Activated naive CD4-positive, alpha-beta T cell treated with anti-CD3 and anti-CD28 coated beads for 36 hours (primary cell): ENCODE data around the gene HIPK4. TPM values are rescaled to one million over a fixed set of nuclear protein-coding genes. Genes with fewer than 3 reads are reported as not detected.

Experiments
- CTCF ChIA-PET: fragments of 350-600 bp; sonication (Branson Sonifier 250); formaldehyde crosslinking; loops from one replicate; lab custom pipeline; 2021; ENCODE audit warnings: antibody characterized with exemption; lab: Charles Lee
- DNase-seq: peaks from one replicate; pipeline ENCODE4 v3.0.0-alpha.2; 2020
- H3K27ac Mint-ChIP-seq: one replicate; pipeline ENCODE4 v1.8.0; 2021; ENCODE audit warnings: mild to moderate bottlenecking, mixed read lengths
- H3K27me3 Mint-ChIP-seq: one replicate; pipeline ENCODE4 v1.8.0; 2021; ENCODE audit warnings: low read depth, mixed read lengths
- H3K36me3 Mint-ChIP-seq: one replicate; pipeline ENCODE4 v1.8.0; 2021; ENCODE audit warnings: low read depth, mixed read lengths
- H3K4me1 Mint-ChIP-seq: one replicate; pipeline ENCODE4 v1.8.0; 2021; ENCODE audit warnings: low read depth, mixed read lengths
- H3K4me3 Mint-ChIP-seq: one replicate; pipeline ENCODE4 v1.8.0; 2021; ENCODE audit warnings: mild to moderate bottlenecking, moderate library complexity, mixed read lengths
- H3K9me3 Mint-ChIP-seq: one replicate; pipeline ENCODE4 v1.8.0; 2021; ENCODE audit warnings: mixed read lengths
- intact Hi-C: fragments of 100-400 bp; cut with micrococcal nuclease; formaldehyde crosslinking; loops from one replicate; pipeline ENCODE4 v1.15.1; 2023
- total RNA-seq, 2 experiments: library from RNA; stranded (reverse); gene quantifications; one replicate each; pipeline ENCODE4 v1.2.3, GENCODE V29; 2021

Gene HIPK4
- total RNA-seq, 2 experiments from 2014 or later: not detected

DNA sequence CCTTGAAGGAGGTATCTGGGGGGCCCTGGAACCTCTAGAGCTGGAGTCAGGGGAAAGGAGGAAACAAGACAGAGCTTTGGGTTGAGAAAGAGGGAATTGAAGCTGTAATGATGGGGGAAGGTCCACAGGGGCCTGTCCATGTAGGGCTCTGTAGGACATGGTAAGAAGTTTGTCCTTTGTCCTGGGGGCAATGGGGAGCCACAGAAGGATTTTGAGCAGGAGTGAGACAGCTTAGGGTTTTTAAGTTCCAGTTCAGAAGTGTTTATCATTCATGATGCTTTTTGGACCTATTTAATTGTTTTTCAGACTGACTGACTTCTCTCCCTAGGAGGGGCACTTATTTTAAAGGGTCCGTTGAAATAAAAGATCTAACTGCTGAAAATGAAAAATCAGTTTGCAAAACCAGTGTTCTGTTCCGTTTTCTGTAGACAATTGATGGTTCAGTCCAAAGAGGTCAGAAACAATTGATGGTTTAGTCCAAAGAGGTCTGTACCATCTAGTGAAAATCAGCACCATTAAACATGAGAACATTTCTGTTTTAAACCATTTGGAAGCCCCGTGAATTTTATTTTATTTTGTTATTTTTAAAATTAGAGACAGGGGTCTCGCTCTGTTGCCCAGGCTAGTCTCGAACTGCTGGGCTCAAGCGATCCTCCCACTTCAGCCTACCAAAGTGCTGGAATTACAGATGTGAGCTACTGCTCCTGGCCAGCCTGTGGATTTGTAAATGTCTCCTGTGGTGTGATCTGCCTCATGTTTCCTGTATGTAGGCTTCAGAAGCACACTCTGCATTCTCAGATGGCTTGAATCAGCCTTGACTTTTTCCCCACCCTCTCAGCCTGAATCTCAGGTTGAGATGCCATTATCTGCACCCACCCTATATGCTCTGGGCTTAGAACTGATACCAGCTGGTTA is 33.0 kb downstream of the HIPK4 start:
- H3K4me3 Mint-ChIP-seq: no peak overlapping the region
- DNase-seq: no peak
- no peak overlapping the region for H3K27ac Mint-ChIP-seq
- peaks cover 6% of the 10 kb centered on the region for H3K4me1 Mint-ChIP-seq
- no peaks in the 10 kb centered on the region for H3K27me3 Mint-ChIP-seq
- CTCF ChIA-PET: interaction anchor here (0.7 to 1.1 kb wide), 2 partner anchors 51 to 64 kb away, joined by 3 to 11 read pairs; no protein-coding TSS in a partner anchor
- intact Hi-C loops: no loop called here
- peaks cover 4% of the 10 kb centered on the region for H3K36me3 Mint-ChIP-seq
- H3K9me3 Mint-ChIP-seq: no peaks in the 10 kb centered on the region

DNA sequence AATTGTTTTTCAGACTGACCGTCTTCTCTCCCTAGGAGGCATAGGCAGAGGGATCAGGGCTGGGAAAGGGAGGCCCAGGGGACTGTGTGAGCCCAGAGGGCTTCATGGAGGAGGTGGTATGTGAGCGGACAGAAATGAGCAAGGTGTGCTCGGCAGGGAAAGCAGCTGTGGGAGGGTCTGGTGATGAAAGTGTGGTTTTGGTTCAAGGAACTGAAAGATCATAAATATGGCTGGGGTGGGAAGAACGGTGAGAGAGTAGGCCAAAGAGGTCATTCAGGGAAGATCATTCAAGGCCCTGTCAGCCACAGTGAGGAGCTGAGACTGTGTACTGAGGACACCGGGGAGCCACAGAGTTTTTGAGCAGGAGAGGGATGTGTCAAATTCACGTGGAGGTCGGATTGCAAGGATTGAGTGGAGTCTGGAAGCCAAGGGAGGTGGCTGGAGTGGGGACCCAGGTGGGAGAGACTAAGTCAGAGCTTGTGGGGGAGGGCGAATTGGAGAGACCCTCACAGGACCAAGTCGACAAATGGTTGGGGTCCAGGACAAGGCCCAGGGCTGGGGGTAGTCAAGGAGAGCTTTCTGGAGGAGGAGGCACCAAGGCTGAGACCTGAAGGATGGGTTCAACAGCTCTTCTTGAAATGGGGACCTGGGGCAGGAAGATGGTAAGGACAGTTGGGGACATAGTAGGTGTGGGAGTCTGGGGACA is 33.9 kb downstream of the HIPK4 start:
- H3K4me3 Mint-ChIP-seq: no peak overlapping the region
- H3K36me3 Mint-ChIP-seq: peaks cover 5% of the 10 kb centered on the region
- intact Hi-C loops: no loop called here
- H3K9me3 Mint-ChIP-seq: no peaks in the 10 kb centered on the region
- CTCF ChIA-PET: interaction anchor here (1.1 to 2.1 kb wide), 2 partner anchors 51 to 64 kb away, joined by 7 to 11 read pairs; no protein-coding TSS in a partner anchor
- H3K27ac Mint-ChIP-seq: no peak overlapping the region
- DNase-seq: no peak
- H3K27me3 Mint-ChIP-seq: no peaks in the 10 kb centered on the region
- H3K4me1 Mint-ChIP-seq: peaks cover 10% of the 10 kb centered on the region

DNA sequence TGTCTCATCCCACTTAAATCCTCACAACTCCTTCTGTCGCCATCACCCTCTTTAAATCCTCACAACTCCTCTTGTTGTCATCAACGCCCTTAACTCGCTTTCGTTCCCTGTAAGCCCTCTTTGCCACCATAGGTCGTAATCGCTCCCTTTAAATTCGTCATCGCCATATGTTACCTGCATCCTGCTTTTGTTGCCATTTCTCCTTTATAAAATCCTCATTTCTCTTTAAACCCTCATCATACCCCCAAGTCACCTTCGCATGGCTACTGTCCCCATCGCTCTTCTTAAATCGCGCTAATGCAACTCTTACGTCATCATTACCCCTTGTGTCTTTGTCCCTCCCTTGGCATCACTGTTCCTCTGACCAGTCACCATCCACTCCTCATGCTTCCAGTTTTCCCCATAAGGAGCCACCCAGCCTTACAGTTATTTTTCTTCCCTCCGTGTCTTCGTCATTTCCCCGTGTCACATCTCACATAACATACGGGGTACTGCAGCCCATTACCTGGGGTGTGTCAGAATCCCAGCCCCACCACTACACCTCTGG is 40.9 kb downstream of the HIPK4 start:
- H3K36me3 Mint-ChIP-seq: peaks cover 1% of the 10 kb centered on the region
- H3K4me1 Mint-ChIP-seq: peaks cover 29% of the 10 kb centered on the region
- H3K27me3 Mint-ChIP-seq: no peaks in the 10 kb centered on the region
- no peaks in the 10 kb centered on the region for H3K9me3 Mint-ChIP-seq
- H3K4me3 Mint-ChIP-seq: peak overlapping the region; percentile 89
- peak overlapping the region; percentile 69 for H3K27ac Mint-ChIP-seq
- CTCF ChIA-PET: no interaction called here
- DNase-seq: peak; percentile 34
- intact Hi-C loops: loop anchor here (1.0 to 5.0 kb wide), 9 partner anchors 54 to 448 kb away; partner anchors contain the start of genes AKT2, EGLN2, SERTAD1 and ZNF546

DNA sequence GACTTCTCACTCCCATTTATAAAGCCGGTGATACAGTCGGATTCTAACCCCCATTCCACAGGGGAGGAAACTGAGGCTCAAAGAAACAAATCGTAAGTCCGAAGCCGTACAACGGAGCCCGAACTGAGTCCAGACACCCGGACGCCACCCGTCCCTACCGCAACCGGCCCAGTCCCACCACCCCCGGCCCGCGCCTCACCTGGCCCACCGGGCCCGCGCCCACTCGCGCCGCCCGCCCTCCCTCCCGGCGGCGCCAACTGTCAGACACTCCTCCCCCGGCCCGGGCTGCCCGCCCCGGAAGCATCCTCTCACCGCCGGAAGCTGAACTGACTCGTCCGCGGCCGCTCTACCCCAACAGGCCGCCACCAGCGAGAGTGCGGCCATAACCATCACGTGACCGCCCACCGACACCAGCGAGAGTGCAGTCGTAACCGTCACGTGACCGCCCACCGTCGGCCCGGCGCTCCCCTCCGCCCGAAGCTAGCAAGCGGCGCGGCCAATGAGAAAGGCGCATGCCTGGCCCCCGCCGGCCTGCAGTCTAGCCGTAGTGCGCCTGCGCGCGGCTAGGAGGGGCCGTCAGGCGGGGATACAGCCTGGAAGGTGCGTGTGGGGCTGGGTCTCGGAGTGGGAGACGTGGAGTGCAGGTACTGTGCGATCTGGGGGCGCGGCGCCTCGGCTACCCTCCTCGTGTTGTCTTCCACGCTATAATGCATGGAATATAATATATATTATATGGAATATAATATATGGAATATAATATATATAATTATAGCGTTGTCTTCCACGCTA is 41.7 kb downstream of the HIPK4 start, which contains the start of the genes C19orf47 and PLD3:
Gene C19orf47 (minus strand): TSS at position 273 of the 789 bp plus-strand sequence. CDS start 6,540 bp downstream, outside the sequence.
Gene PLD3 (plus strand): TSS at position 571 of the 789 bp plus-strand sequence. CDS start 17,789 bp downstream, outside the sequence.
- Mint-ChIP-seq H3K27me3 (no peaks in the 10 kb centered on the region), H3K9me3 (no peaks in the 10 kb centered on the region), H3K4me1 (peaks cover 29% of the 10 kb centered on the region), H3K36me3 (peaks cover 1% of the 10 kb centered on the region), H3K4me3 (peak within 1 kb of the TSS; percentile 89), H3K27ac (peak within 1 kb of the TSS; percentile 78)
- CTCF ChIA-PET: interaction anchor here (0.6 to 0.8 kb wide), 2 partner anchors 42 to 73 kb away, joined by 3 to 5 read pairs; no protein-coding TSS in a partner anchor
- peak; percentile 99 for DNase-seq
- intact Hi-C loops: loop anchor here (1.0 to 5.0 kb wide), 9 partner anchors 55 to 449 kb away; partner anchors contain the start of genes AKT2, EGLN2, SERTAD1 and ZNF546

DNA sequence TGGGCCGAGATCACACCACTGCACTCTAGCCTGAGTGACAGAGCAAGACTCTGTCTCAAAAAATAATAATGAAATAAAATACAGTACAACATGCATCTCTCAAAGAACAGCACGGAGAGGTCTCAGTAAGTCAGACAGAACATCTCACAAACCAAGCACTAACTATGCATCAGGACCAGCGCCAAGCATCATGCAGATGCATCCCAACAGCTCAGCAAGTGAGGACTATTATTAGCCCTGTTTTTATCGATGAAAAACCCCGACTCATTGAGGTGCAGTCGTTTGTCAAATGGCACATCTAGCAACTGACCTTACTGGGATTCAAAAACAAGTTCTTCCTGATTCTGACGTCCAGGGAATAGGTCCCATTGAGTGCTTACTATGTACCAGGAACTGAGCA is 45.6 kb downstream of the HIPK4 start:
- H3K4me1 Mint-ChIP-seq: peaks cover 18% of the 10 kb centered on the region
- DNase-seq: no peak
- H3K4me3 Mint-ChIP-seq: no peak overlapping the region
- H3K27me3 Mint-ChIP-seq: no peaks in the 10 kb centered on the region
- CTCF ChIA-PET: interaction anchor here (0.5 kb wide), 1 partner anchor 317 kb away, joined by 3 read pairs; no protein-coding TSS in a partner anchor
- H3K27ac Mint-ChIP-seq: no peak overlapping the region
- peaks cover 2% of the 10 kb centered on the region for H3K36me3 Mint-ChIP-seq
- H3K9me3 Mint-ChIP-seq: no peaks in the 10 kb centered on the region
- intact Hi-C loops: no loop called here

DNA sequence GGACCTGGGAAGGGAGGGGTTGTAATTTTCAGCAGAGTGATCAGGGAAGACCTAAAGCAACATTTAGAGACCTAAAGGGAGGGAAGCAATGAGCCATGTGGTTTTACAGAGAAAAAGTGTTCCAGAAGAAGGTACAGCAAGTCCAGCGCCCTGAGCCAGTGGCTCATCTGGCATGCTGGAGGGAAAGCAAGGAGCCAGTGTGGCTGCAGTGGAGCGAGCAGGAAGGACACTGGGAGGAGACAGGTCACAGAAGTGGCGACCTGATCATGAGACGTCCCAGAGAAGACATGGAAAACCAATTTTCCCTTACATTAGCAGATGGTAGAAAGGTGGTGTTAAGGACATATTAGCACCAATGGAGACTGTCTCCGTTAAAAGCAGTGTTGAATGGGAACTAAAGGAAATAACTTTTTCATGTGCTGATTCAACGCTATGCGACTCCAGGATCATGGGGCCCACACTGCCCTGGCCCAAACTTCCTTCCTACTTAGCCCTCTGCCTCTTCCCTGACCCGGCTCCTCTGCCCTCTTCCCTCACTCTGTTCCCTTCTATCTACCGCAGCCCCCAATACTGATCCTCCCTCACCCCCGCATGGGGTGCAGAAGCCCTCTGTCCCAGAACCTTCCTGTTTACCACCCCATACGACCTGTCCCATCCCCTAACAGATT is 47.2 kb downstream of the HIPK4 start:
- CTCF ChIA-PET: no interaction called here
- no peaks in the 10 kb centered on the region for H3K27me3 Mint-ChIP-seq
- peaks cover 9% of the 10 kb centered on the region for H3K36me3 Mint-ChIP-seq
- intact Hi-C loops: no loop called here
- DNase-seq: no peak
- H3K4me1 Mint-ChIP-seq: peaks cover 11% of the 10 kb centered on the region
- no peak overlapping the region for H3K4me3 Mint-ChIP-seq
- no peaks in the 10 kb centered on the region for H3K9me3 Mint-ChIP-seq
- H3K27ac Mint-ChIP-seq: no peak overlapping the region

DNA sequence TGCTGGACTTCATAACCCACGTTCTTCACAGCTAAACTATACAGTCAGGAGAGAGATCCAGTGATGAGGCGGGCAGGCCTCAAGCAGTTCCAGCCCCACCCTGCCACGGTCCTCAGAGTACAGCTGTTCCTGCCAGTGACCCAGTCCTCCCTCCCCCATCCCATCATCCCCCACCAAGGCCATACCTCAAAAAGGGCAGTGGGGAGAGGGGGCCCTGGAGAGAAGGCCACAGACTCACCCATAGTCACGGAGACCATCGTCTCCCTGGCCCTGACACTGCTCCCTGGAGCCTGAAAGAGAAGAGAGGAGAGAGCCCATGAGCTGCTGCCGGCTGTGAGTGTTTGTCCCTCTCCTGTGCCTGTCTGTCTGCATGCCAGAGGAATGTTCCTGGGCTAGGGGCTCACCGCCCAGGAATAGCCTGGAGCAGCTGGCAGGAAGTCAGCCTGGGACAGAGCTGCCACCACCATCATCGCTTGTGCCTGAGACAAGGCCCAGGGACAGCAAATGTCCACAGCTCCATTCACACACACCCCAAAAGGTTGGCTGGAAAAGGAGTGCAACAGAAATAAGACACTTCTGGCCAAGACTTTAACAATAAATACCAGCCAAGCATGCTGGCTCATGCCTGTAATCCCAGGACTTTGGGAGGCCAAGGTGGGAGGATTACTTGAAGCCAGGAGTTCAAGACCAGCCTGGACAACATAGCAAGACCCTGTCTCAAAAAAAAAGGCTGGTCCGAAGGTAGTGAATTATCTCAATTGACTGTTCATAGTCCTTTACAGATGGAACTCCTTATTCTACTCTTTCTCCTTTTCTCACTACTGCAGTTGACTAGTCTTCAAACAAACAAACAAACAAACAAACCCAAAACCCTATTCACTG is 48.1 kb downstream of the HIPK4 start:
- Mint-ChIP-seq H3K27me3 (no peaks in the 10 kb centered on the region), H3K4me3 (no peak overlapping the region), H3K36me3 (peaks cover 10% of the 10 kb centered on the region), H3K27ac (no peak overlapping the region), H3K4me1 (peaks cover 5% of the 10 kb centered on the region), H3K9me3 (no peaks in the 10 kb centered on the region)
- intact Hi-C loops: no loop called here
- no peak for DNase-seq
- CTCF ChIA-PET: interaction anchor here (0.6 kb wide), 1 partner anchor 831 kb away, joined by 6 read pairs; no protein-coding TSS in a partner anchor

DNA sequence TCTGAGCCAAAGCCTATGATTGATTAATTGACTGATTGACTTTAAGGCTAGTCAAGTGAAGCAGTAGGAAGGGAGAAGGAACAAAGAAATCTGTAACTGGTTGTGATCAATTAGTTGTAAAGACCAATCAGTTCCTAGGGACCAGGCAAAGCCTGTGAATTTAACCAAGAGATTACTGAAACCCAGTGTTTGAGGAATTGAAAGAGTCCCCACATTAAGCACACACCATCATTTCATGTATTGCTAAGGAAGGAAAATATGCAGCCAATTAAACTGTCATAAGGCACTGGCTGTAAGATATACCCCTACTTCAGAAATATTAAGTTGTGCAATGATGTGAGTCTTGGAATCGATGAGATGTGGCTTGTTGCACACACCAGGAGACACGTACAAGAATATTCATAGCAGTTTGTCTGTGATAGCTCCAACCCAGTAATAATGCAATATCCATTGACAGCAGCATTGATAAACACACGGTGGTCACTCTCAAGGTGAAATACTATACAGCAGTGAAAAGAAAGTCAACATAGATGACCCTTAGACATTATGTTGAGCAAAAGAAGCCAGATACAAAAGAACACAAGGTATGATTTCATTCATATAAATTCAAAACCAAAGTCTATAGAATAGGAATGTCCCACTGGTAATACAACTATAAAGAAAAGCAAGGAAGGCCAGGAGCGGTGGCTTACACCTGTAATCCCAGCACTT is 50.8 kb downstream of the HIPK4 start:
- H3K27ac Mint-ChIP-seq: no peak overlapping the region
- H3K36me3 Mint-ChIP-seq: peaks cover 19% of the 10 kb centered on the region
- no peaks in the 10 kb centered on the region for H3K9me3 Mint-ChIP-seq
- CTCF ChIA-PET: no interaction called here
- intact Hi-C loops: no loop called here
- H3K4me1 Mint-ChIP-seq: no peaks in the 10 kb centered on the region
- H3K27me3 Mint-ChIP-seq: no peaks in the 10 kb centered on the region
- H3K4me3 Mint-ChIP-seq: no peak overlapping the region
- no peak for DNase-seq

DNA sequence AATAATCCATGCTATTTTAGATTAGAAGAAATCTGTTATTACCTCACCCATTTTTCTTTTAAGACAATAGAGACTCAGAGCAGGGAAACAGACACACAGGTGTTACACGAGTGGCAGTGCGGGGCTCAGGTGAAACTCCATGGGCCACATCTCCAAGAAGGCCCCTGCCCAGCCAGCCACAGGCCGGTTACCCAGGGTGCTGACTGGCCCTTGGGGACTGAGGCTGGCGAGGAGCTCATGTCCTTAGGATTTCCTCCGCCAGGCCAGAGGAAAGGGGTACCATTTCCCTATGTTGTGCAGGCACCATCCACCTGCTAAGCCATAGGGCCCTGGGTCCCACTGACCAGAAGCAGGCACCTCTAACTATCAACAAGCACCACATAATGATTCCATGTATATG is 52.4 kb downstream of the HIPK4 start:
- no peaks in the 10 kb centered on the region for H3K9me3 Mint-ChIP-seq
- H3K27ac Mint-ChIP-seq: no peak overlapping the region
- intact Hi-C loops: no loop called here
- no peak for DNase-seq
- H3K36me3 Mint-ChIP-seq: peaks cover 27% of the 10 kb centered on the region
- no peaks in the 10 kb centered on the region for H3K27me3 Mint-ChIP-seq
- no peaks in the 10 kb centered on the region for H3K4me1 Mint-ChIP-seq
- H3K4me3 Mint-ChIP-seq: no peak overlapping the region
- CTCF ChIA-PET: no interaction called here

DNA sequence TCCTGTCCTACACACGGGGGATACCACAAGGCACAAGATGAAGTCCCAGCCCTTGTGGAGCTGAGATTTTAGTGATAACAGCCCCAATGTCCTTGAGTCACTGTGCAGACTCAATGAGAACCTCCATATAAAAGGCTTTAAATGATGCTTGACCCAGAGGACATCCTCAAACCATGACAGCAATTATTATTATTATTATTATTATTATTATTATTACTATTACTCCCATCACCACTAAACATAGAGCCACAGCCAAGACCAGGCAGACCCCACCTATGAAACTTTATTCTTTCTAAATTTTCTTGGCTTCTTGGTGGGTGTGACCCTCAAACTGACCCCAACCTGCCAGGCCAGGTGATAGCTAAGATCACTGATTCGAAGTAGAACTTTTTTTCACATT is 52.9 kb downstream of the HIPK4 start:
- H3K27me3 Mint-ChIP-seq: no peaks in the 10 kb centered on the region
- intact Hi-C loops: no loop called here
- H3K4me1 Mint-ChIP-seq: no peaks in the 10 kb centered on the region
- H3K9me3 Mint-ChIP-seq: no peaks in the 10 kb centered on the region
- CTCF ChIA-PET: interaction anchor here (0.5 kb wide), 1 partner anchor 31 kb away, joined by 3 read pairs; no protein-coding TSS in a partner anchor
- peaks cover 29% of the 10 kb centered on the region for H3K36me3 Mint-ChIP-seq
- H3K27ac Mint-ChIP-seq: no peak overlapping the region
- DNase-seq: no peak
- no peak overlapping the region for H3K4me3 Mint-ChIP-seq
